Measurements from ENCODE around the gene CMTM8.
"Not testable (repeated sequence)": the region's sequence is repeated elsewhere in the genome, so short reads cannot be mapped to it uniquely, and the experiment has no call there.

Gene CMTM8

GRCh38 chr3:32379831-32380500 is 141.5 kb downstream of the CMTM8 start:
- DNase-seq (ENCODE audit: low spot score), result no peak

GRCh38 chr3:32381922-32382321 is 143.4 kb downstream of the CMTM8 start:
- no peak for DNase-seq (ENCODE audit: low spot score)

GRCh38 chr3:32383136-32383711 is 144.7 kb downstream of the CMTM8 start:
- DNase-seq (ENCODE audit: low spot score), result no peak

DNA sequence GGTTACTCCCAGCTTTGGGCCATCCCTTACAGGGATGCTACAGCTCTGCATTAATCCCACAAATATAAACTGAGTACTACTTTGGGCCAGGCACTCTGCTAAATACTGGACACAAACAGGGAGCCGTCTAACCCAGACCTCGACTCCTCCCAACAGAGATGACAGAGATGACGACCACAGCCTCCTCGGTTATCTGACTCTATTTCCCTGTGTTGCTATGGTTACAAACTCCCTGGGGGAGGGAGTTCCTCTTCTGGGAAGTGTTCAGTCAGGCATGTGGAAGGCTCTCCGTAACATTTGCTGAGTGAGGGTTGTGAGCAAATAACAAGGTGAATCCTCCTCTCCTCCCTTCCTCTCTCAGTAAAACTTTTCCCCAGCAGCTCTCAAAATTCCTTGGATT is 146.5 kb downstream of the CMTM8 start:
- DNase-seq (ENCODE audit: low spot score), result no peak

DNA sequence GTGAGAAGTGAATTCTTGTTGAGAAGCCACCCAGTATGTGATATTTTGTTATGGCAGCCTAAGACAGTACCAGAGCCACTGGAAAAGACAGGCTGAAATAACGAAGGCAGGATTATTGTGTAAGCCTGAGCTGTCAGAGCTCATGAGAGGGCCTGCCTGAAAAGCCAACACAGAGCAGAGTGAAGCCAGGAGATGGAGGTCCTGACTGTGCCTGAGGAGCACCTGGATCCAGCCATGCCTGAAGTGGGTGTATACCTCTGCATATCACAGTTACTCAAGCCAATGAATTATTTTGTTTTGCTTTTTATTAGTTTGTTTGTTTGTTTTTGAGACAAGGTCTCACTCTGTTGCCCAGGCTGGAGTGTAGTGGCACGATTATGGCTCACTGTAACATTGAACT is 149.0 kb downstream of the CMTM8 start:
- DNase-seq (ENCODE audit: low spot score), result no peak

- DNase-seq (ENCODE audit: low spot score), result not testable (repeated sequence)
Observed at GRCh38 chr3:32389577-32389976, 151.1 kb downstream of the CMTM8 start.

DNA sequence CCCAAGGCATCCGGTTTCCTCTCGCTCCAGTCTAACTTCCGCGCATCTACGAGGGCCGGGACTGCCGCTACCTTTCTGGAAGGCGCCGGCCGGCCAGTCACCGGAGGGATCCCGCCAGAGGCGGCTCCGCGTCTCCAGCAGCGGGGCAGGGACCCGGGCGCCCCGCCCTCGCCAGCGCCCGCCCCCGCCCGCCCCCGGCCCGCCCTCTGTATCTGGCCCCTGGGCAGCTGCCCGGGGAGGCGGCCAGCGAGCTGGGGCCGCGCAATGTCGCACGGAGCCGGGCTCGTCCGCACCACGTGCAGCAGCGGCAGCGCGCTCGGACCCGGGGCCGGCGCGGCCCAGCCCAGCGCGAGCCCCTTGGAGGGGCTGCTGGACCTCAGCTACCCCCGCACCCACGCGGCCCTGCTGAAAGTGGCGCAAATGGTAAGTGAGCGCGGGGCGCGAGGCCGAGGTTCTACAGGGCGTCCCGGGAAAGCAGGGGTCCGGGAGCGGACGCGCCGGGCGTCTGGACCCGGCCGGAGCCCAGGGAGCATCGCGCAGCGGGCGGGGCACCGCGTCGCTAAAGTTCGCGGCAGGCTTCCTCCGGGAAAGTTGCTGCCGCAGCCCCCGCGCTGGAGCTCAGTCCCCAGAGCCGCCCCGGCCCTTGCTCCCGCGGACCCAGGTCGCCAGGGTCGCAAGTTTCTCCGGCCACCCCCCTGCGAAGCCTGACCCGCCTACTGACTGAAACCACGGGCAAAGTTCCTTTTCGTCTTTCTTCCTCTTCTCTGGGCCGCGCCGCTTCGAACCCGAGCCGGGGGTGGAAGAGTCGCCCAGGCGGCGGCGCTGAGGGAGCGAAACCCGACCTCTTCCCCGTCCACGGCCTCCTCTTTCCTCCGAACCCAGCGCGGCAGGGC is 153.4 kb downstream of the CMTM8 start, which contains the start of gene CMTM7:
Gene CMTM7, plus strand, starts transcription at position 211 of the 893 bp plus-strand sequence. Its CDS starts 54 bp downstream, at position 265.
- no peak for DNase-seq (ENCODE audit: low spot score)

DNA sequence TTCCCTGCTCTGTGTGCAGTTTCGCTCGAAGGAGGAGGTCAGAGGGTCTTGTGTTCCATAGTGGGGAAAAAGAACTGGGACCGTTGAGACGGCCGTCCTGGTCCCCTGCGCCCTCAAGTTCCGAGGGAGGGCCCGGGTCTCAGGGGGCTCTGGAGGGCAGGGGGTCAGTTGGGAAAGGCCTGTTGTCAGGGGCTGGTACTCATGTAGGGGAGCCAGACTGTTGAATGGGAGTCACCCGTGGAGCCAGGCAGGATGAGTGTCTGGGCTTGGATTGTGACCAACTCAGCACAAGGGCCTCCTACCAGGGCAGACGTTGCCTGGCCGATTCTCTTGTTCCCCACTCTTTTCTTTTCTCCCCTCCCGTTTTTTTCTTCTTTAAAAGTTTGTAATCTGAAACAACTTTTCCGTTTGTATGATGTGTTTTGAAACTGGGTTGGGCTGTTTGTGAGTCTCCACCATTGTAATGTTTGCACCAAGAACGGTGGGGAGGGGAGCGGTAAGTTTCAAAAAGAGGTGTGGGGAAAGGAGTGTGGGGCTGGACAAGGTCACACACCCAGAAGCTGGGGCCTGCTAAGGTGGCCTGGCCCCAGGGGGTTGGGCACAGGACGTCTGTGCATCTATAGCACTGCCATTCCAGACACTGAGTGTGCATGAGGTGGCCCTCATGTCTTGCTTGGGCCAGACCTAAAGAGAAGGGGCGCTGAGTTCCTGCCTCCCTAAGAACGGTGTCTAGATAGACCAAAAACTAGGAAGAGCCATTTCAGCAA is 154.2 kb downstream of the CMTM8 start:
- DNase-seq (ENCODE audit: low spot score), result no peak

DNA sequence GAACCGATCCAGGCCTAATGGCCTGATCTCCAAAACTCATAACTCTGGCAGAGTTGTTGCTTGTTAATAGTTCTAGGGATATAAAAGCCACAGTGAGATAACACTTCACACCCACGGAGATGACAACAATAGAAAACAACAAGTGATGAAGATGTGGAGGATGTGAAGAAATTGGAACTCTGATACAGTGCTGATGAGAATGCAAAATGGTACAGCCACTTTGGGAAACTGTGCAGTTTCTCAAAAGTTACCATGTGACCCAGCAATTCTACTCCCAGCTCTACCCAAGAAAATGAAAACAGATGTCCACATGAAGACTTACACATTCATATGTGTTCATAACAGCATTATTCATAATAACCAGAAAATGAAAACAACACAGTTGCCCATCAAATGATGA is 157.0 kb downstream of the CMTM8 start:
- DNase-seq (ENCODE audit: low spot score), result no peak

DNA sequence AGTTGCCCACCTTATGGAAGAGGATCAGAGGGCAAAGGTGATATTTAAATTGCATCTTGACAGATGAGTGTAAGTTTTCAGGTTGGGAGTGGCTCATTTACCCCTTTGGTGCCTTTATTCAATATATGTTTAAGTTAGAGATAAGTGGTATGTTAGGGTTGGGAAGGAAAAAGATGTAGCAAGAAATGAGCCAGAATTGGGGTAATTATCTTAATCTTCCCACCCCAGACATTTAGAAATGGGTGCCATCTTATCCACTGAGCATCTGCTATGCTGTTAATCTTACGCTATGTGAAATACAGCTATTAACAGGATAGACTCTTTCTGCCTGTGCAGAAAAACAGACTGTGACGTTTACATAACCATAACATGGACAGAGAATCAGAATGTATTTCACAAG is 159.5 kb downstream of the CMTM8 start:
- DNase-seq (ENCODE audit: low spot score), result no peak

DNA sequence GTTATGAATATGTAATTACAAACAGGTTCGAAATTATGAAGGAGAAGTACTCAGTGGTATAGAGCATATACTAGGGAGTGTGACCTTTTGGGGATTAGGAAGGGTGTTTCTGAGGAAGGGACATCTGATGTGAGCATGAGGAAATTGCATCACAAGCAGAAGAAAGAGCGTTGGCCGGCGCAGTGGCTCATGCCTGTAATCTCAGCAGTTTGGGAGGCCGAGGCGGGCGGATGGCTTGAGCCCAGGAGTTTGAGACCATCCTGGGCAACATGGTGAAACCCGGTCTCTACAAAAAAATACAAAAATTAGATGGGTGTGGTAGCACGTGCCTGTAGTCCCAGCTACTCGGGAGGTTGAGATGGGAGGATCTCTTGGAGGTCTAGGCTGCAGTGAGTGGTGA is 160.1 kb downstream of the CMTM8 start:
- DNase-seq (ENCODE audit: low spot score), result no peak

- no peak for DNase-seq (ENCODE audit: low spot score)
Observed at GRCh38 chr3:32399030-32399620, 160.6 kb downstream of the CMTM8 start.

DNA sequence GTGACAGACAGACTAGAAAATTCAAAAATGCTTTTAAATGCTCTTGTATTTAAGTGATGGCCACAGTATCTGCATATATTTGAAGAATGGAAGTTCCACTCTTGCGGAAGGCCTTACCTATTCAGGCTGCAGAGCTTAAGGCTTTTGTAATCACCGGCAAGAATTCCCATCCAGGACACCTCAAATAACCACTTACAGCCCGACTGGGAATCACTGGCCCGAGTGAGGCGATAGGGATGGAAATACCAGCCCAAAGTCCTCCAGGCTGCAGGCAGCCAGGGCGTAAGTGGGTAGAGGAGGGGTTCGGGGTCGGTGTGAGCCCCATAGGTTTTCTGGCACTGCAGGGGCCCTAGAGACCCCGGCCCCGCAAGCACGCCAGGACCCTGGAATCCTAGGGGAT is 162.6 kb downstream of the CMTM8 start:
- no peak for DNase-seq (ENCODE audit: low spot score)

DNA sequence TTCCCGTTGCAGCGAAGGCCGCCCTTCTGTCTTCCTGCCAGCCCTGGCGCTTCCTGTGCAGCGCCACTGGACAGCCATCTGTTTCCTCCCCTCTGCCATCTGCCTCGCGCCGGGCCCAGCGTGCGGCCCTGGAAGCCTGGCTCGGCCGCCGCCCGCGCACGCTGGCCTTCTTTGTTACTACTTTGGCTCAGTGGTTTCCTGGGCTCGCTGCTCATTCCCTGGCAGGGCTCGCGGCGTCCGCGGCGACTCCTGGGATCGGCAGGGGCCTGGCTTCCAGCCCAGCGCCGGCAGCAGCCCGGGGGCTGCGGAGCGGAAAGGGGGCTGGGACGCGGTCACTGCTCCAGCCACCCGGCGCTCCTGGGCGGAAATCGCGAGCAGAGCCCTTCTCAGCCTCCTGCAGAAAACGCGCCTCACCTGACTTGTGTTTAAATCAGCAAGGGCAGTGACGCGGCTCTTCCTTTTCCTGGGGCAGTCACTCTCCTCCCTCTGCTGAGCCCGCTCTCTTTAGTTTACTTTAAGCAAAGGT is 163.1 kb downstream of the CMTM8 start:
- DNase-seq (ENCODE audit: low spot score), result peak; percentile 58

- DNase-seq (ENCODE audit: low spot score), result no peak
Observed at GRCh38 chr3:32403663-32404062, 165.2 kb downstream of the CMTM8 start.

- no peak for DNase-seq (ENCODE audit: low spot score)
Observed at GRCh38 chr3:32404714-32405113, 166.2 kb downstream of the CMTM8 start.

DNA sequence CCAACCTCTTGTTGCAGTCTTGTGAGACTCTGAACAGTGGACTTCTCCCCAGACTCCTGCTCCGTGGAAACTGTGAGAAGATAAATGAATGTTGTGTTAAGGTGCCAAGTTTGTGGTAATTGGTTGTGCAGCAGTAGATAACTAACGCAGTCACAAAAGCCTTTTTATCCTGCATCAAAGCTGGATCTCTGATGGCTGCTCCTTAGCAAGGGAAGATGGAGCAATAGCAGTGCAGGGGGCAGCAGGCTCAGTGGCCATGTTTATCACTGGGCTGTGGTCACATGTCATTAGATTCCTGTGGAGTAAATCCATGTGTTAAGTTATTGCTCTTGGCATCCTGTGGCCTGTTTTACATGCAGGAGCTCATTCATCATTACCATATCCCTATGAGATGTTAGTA is 166.7 kb downstream of the CMTM8 start:
- no peak for DNase-seq (ENCODE audit: low spot score)

DNA sequence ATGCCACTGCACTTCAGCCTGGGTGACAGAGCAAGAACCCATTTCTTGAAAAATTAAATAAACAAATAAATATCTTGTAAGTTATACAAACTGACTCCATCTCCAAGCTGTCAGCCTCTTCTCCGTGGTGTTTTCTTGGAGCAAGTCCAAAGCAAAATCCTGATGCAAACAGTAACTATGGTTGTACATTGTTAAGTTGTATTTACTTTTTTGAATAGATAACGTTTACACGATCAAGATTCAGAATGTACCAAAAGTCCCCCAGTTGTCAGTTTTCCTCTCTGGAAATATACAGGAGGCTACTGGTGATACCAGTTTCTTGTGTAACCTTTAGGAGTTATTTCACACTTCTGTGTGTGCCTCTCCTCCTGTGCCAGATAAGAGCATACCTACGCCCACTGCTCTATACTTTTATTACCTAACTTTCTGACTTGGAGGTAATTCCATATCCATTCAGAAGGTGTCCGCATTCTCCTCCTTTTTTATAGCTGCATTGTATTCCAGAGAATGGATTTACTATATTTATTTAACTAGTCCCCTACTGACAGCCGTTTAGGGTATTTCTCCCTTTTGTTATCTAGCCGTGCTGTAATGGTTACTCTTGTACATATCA is 167.3 kb downstream of the CMTM8 start:
- no peak for DNase-seq (ENCODE audit: low spot score)

GRCh38 chr3:32406486-32407408 is 168.3 kb downstream of the CMTM8 start:
- DNase-seq (ENCODE audit: low spot score), result no peak
